GF-D8 (cell line): ENCODE results near the gene SIPA1L3.
A peak's percentile ranks its signal among the peaks of the same experiment; 100 is the strongest.
"Not testable (repeated sequence)": the region's sequence is repeated elsewhere in the genome, so short reads cannot be mapped to it uniquely, and the experiment has no call there.

Source experiments
- DNase-seq: peaks from one replicate; lab custom pipeline; 2025; lab: John Stamatoyannopoulos, UW

The SIPA1L3 gene

DNA sequence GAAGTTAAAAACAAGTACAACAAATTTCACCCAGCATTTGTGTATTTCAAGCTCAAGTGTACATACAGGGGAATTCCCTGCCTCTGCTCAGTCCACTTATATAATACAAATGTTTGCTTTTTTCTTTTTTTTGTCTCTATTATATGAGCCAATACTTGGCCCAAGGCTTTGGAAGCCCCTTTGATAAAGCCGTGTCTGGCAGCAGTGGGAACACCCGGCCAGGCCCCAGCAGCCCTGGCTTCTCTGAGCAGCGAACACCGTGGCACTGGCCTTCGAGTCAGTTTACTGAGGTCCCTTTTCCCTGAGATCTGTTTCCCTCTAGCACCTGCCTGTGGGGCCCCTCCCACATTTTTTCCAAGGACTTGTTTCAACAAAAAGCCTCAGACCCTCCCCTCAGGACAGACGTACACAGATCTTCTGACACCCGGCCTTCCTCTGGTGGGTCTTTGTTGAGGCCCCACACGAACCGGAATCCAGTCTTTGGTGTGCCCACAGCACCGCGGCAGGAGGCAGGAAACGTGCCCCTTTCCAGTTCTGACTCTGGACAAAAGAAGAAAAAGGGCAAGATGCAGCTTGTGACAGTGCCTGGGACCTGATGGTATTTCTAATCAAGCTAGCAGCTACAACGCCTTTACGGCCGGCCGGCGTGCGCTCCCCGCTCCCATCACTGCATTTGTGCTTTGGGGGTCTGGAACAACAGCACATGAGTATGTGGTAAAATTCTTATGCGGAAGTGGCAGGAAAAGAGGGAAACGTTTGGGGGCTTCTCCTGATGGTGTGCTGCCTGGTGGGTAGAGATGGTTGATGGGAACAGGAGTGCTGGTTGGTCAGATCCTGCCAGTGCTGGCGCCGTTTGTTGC lies 13.8 kb downstream of the SIPA1L3 start:
- DNase-seq, result no peak

DNA sequence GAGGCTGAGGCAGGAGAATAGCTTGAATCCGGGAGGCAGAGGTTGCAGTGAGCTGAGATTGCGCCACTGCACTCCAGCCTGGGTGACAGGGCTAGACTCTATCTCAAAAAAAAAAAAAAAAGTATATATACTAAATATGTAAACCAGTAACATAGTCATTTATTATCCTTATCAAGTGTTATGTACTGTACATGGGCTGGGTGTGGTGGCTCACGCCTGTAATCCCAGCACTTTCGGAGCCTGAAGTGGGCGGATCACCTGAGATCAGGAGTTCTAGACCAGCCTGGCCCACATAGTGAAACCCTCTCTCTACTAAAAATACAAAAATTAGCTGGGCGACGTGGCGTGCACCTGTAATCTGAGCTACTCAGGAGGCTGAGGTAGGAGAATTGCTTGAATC lies 17.6 kb downstream of the SIPA1L3 start:
- not testable (repeated sequence) for DNase-seq

DNA sequence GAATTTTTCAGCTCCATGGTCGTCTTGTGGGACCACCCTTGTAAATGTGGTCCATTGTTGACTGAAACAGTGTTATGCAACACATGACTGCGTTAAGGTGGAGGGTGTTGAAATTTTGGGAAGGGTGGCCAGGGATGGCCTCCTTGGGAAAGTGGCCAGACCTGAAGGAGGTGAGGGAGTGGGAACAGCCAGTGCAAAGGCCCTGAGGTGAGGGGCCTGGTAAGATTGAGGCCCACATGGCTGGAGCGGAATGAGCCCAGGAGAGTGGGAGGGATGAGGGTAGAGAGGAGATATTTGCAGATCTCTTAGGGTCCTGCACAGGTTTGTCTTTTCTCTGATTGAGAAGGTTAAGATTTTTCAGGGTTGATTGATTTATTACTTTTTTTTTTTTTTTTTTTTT lies 18.2 kb downstream of the SIPA1L3 start:
- no peak for DNase-seq

DNA sequence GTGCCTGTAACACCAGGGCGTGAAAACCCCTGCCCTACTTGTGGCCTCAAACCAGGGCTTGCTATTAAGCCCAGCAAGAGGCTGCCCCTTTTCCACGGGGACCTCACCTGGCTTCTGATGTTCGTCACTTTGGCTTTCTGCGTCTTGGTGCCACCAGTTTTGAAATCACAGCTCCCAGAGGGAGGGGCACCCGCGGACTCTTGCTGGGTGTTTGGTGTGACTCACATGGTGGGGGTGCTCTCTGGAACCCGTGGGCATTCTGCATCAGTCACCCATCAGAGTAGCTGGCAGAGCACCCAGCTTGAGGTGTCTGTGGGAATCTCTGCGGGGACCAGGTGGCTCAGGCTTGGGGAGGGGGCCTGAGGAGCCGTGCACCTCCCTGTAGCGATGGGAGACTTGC lies 19.2 kb downstream of the SIPA1L3 start:
- DNase-seq, result no peak

DNA sequence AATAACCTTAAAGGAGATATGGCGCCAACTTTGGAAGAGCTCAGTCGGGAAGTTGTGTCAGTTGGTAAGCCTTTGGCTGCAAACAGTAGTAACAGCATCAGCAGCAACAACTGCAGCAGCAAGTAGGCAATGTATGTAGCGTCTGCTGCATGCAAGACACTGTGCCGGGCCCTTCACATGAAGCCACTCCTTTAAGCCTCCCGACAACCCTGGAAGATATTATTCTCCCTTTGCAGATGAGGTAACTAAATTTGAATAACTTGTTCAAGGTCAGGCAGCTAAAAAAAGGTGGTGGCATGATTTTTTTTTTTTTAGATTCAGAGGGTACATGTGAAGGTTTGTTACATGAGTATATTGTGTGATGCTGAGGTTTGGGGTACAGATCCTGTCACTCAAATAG lies 19.7 kb downstream of the SIPA1L3 start:
- DNase-seq, result no peak

DNA sequence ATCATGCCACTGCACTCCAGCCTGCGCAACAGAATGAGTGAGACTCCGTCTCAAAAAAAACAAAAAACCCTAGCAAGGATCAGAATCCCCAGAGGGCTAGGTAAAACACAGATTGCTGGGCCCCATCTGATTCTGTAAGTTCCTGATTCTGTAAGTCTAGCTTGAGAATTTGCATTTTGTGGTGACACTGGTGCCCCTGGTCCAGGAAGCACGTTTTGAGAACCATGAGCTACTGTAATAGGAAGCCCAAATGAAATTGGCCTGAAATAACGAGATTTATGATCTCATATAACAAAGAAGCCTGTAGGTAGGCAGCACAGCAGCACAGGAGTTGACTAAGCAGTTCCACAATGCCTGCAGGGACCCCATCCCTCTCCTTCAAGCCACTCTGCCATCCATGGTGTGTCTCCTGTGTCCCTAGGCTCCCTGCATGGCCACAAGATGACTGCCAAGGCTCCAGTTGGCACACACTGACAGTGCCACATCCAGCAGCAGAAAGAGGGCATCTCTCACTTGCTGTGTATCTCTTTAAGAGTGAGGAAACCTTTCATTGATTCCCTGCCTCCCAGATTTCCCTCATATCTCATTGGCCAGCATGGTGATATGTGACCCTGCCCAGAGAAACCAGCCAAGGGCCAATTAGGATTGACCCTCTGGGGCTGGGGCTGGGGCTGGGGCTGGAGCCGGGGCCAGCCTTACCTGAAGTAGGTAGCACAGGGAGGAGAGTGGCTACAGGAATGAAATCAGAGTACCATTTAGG lies 21.7 kb downstream of the SIPA1L3 start:
- peak; percentile 47 for DNase-seq

DNA sequence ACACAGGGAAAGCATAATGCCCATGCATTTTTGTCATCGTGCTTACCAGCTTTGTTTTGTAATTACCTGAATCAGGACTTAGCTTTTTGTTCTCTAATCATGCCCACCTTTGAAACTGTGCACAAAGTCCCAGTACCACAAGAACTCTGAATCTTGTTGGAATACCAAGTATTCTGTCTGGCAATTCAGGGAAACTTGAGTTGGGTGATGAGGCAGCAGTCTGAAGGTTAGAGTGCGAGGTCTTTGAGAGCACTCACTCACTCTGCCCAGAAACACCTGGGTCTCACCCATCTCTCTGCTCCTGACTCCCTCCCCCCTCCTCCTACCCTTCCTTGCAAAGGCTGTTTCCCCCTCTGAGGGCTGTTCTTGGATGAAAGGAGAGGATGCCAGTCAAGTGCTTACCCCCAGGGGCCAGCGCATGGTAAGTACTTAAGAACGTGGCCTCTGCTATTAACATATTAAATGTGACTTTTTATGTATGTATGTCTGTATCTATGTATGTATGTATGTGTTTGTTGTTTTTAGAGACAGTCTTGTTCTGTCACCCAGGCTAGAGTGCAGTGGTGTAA lies 22.4 kb downstream of the SIPA1L3 start:
- DNase-seq, result no peak

DNA sequence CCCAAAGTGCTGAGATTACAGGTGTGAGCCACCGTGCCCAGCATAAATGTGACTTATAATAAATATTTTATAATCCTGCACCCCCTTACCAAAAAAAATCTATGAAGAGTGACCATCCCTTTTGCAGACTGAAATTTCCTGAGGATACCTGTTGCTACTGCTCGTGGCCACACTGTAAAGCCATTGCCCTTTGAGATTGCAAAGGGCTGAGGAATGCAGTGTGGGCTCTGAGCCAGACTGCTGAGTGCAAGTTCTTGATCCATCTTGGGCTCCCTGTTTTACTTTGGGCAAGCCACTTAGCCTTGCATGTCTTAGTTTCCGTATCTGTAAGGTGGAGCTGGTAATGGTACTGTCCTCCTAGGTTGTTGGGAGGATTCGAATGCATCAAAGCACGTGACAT lies 23.4 kb downstream of the SIPA1L3 start:
- no peak for DNase-seq

DNA sequence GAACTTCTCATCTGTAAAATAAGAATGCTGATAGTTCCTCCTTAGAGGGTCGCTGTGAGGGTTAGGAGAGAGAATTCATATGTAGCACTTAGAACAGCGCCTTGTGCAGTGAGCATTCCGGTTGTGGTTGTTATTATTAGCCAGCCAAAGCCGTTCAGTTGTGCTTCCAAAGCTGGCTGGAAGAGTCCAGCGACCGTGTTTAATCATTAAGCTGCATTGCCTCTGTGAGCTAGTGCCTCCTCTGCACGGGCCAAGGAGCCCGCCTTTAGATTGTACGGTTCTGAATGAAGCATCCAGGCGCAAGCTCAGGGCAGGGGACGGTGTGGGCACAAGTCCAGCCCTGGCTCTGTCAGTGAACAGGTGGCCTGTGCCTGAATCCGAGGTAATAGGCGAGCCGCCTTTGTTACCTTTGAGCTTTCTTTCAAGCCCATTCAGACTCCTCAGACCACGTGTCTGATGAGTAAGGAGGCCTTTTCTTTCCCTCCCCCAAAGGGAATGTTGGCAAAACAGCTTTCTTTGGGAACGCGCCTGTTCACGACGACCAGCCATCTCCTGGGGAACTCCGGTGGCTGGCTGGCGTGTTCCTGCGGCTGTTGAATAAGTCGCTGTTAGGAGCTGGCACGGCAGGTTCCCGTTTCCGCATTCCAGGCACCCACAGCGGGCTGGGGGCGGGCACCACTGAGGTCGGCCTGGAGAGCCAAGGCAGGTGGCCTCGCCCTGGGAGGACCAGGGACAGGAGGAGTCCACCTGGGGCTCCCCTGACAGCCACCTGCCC lies 25.1 kb downstream of the SIPA1L3 start:
- peak; percentile 61 for DNase-seq

DNA sequence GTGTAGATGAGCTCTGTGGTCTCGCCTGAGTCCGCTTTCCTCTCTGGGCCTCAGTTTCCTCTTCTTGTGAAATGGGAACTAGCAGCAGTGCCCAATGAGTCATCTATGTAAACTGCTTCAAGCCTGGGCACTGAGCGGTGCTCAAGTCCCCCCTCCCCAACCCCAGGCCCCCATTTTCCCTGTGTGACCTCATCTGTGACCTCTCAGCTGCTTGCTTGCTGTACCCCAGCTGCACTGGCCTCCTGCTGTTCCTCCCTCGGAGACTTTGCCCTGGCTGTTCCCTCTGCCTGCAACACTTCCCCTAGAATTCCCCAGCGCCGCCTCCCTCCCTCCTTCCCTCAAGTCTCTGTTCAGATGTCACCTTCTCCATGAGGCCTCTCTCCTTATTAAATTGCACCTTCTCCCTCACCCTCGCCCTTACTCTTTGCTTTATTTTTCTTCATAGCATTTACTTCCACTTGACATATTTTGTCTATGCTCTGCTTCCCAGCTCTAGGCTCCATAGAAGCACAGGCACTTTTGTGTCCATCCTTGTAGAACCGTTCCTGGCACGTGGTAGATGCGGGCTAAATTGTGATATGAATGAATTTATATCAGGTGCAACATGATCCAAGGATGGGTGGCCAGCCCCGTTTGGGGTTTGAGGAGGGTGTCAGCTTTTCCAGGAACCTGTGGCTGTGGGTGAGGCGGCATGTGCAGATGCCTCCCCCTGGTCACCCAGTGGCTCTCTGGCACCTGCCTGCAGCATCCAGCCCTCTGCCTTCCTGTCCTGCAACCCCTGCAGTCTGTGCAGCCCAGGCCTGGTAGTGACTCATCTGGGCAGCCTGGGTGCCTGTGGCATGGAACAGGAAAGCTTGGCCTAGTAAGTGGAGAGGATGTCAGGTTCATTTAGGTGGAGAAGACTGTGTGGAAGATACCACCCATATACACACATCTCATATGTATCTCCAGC lies 26.3 kb downstream of the SIPA1L3 start:
- no peak for DNase-seq

DNA sequence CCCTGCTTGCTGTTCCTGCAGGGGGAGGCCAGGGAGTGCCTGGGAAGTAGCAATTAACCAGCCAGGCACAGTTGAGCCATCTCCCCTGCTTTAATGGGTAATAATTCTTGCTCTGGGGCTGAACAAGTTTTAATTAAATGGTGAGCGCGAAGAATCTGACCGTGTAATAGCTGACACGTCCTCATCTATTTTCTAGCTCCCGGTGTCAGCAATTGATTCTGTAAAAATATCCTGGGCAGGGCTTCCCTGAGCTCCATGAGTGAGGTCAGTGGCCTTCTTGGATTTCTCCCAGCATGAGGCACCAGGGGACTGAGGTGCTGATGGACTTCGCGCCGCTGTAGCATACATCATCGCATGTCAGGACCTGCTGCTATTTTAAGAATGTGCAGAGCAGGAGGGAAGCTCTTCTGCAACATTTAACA lies 26.9 kb downstream of the SIPA1L3 start:
- DNase-seq, result no peak

DNA sequence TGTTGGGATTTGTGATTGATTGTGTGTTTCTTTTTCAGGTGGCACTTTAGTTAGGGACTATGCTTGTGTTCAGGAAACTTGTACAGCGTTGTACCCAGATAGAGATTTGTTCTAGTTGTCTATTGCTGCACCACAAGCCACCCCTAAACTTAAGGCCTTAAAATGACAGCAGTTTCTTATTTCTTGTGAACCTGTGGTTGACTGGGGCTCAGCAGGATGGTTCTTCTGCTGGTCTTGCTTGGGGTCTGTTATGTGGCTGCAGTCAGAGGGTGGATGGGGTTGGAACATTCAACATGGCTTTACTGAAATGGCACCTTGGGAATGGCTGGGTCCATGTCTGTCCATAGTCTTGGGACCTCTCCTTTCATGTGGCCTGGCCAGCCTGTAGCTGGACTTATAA lies 28.3 kb downstream of the SIPA1L3 start:
- DNase-seq, result no peak

DNA sequence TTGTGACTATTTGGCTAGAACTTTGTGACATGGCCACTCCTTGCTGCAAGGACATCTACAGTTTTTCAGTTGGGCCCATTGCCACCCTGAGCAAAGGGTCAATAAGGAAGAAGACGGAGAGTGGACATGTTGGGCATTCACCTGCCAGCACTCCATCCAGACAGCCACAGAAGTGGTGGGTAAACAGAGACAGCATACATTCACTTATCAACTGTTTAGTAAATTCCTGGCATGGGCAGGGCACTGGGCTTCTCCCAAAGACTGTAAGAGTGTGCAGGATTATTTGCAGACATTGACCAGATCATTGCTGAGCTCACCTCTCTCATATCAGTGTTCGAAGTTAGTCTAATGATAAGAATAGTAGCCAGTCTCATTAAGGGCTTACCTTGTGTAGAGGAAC lies 29.2 kb downstream of the SIPA1L3 start:
- DNase-seq, result no peak

DNA sequence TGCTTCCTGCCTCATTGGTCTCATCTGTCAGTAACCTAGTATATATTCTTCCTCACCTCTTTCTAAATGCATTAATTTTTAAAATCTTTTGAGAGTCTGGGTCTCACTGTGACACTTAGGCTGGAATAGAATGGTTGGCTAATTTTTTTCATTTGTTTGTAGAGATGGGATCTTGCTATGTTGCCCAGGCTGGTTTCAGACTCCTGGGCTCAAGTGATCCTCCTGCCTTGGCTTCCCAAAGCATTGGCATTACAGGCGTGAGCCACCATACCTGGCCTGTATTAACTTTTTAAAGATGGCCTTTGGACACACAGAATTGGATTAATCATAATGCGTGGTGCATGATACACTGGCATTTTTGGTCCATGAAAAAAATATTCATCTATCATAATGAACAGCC lies 29.9 kb downstream of the SIPA1L3 start:
- no peak for DNase-seq

DNA sequence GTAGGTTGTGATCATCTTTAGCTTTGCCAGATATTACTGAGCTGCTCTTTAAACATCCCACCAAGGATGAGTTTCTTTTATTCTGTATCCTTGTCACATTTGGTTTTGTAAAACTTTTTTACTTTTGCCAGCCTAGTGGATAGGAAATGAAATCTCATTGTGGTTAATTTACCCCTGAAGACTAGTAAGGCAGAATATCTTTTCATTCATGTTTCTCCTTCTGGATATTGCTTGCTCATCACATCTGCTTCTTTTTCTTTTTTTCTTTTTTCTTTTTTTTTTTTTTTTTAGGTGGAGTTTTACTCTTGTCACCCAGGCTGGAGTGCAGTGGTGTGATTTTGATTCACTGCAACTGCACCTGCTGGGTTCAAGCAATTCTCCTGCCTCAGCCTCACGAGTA lies 31.3 kb downstream of the SIPA1L3 start:
- DNase-seq, result no peak

DNA sequence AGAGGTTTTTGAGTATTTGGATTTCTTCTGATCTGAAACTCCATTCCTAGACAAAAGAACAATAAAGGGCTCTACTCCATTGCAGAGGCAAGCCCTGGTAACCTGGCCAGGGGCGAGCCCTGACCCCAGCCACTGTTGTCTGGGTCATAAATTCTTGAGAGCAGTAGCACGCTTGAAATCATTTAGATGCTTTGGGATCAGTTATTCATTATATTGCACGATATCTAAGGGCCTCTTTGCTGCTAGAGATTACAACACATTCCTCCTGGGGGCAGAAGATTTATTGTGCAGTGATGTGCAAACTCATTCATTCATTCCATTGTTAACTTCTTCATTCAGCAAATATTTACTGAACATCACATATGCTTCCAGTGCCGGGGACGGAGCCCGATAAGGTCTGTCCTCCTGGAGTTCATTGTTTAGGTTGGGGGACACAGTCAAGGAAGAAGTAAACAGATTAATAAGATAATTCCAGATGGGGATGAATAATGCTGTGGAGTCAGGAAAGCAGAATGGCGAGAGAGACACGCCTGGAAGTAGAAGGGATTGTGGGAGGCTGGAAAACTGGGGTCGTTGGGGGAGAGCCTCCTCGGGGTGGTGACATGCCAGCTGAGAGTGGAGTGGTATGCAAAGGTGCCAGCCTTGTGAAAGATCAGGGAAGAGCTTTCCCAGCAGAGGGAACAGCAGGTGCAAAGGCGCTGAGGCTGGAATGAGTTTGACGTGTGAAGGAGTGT lies 34.9 kb downstream of the SIPA1L3 start:
- DNase-seq, result no peak

DNA sequence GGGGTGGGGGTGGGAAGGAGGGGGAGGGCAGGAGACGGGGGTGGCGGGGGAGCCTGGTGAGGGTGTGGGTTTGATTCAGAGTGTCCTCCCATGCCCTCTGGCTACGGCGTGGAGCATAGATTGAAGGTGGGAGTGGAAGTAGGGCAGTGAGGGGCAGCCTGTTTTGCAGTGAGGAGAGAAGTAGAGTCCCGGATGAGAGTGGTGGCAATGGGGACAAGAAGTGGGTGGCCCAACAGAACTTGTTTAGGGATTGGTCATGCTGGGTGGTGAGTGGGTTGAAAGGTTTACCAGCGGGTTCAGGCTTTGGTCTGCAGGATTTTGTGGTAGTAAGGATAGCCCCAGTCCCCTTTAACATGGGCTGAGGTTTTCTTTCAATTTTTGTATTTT lies 35.5 kb downstream of the SIPA1L3 start:
- DNase-seq, result no peak

DNA sequence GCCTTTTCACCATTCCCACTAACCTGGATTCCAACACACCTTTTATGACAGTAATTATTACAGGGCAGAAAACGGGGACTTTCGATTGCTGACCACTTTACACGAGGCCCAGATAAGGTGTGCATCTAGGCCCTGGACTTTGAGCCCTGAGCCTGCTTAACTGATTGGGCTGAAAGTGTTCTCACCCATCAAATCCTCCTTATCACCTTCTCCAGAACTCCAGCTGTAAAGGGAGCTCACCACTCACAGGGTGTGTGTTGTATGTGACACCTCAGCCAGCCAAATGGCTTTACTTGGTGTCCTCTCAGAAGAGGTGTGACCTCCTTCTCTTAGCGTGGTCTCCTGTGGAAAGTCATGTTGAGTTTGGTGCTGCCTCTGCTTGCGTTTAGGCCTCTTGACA lies 36.5 kb downstream of the SIPA1L3 start:
- no peak for DNase-seq

DNA sequence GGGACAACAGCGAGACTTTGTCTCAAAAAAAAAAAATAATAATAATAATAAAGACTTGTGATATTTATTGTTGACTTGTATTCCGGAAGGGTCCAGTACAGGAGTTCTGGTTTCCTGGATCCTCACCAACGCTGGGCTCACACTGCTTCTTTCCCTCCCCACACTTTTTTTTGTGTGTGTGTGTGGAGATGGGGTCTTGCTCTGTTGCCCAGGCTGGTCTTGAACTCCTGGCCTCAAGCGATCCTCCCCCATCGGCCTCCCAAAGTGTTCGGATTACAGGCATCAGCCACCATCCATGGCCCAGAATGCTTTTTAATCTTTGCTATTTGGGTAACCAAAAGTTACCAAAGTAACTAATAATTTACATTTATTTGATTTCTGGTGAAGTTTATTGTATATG lies 39.1 kb downstream of the SIPA1L3 start:
- DNase-seq, result no peak

DNA sequence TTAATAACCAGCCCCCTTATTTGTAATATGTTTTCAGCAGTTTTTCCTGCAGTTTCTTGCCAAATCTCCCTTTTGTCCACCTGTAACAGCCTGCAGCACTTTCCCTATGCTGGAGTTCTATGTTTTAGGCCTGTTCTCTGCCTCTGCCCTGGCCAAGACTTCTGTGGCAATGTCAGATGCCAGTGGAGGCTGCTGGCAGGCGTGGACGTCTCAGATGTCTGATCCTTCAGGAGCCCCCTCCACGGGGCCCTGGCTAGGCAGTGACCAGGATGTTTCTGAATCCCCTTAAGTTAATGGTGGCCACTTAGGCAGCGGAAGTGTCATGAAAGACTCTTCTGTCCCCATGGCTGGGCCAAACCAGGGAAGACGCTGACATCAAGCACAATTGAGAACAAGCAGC lies 40.8 kb downstream of the SIPA1L3 start:
- no peak for DNase-seq

DNA sequence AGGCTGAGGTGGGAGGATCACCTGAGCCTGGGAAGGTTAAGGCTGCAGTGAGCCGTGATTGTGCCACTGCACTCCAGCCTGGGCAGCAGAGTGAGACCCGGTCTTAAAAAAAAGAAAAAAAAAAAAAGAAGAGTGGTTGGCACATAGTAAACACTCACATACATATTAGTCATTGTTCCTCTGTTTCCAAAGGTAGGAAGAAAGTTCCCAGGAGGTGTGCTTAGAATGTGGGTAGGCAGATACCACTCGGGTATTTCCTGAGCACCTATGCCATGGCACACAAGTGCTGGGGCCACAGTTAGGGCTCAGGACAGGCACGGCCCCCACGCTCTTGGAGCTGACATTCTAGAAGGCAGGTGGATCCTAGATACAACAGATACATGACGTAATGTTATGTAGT lies 41.4 kb downstream of the SIPA1L3 start:
- DNase-seq, result no peak
